Mesenchymal stem cell (in vitro differentiated cells and primary cell): ENCODE results near the gene RHOC. TPM values are rescaled to one million over a fixed set of nuclear protein-coding genes. Genes with fewer than 3 reads are reported as not detected.
A peak's percentile ranks its signal among the peaks of the same experiment; 100 is the strongest.

Experiments used
- DNase-seq: peaks from one replicate; pipeline ENCODE4 v3.0.0-alpha.2; 2013
- H2AFZ ChIP-seq: one replicate; pipeline ENCODE4 v1.6.1; 2013; ENCODE audit warnings: low read depth, mild to moderate bottlenecking, control low read depth, inconsistent platforms, low read length, moderate library complexity
- H2AK5ac ChIP-seq: 2 replicates; pipeline ENCODE4 v1.6.1; 2013; ENCODE audit warnings: low read length, moderate library complexity, mild to moderate bottlenecking, inconsistent platforms; ENCODE audit not compliant: severe bottlenecking
- H2BK120ac ChIP-seq: one replicate; pipeline ENCODE4 v1.6.1; 2013; ENCODE audit warnings: low read depth, mild to moderate bottlenecking, inconsistent platforms, low read length, moderate library complexity
- H2BK12ac ChIP-seq, 2 experiments: one replicate each; pipeline ENCODE4 v1.6.1; 2013; ENCODE audit warnings: inconsistent platforms in 2 of 2, low read length in 2 of 2, mild to moderate bottlenecking in 2 of 2, moderate library complexity in 2 of 2, control low read depth in 1 of 2
- H2BK15ac ChIP-seq: one replicate; pipeline ENCODE4 v1.6.1; 2013; ENCODE audit warnings: mild to moderate bottlenecking, low read depth, inconsistent platforms; ENCODE audit not compliant: poor library complexity, severe bottlenecking
- H2BK5ac ChIP-seq: 2 replicates; pipeline ENCODE4 v1.6.1; 2013; ENCODE audit warnings: low read depth, mild to moderate bottlenecking, low read length, control low read depth, inconsistent platforms; ENCODE audit not compliant: poor library complexity, severe bottlenecking
- H3K14ac ChIP-seq, 2 experiments: one replicate each; pipeline ENCODE4 v1.6.1; 2013; ENCODE audit warnings: inconsistent platforms in 2 of 2, low read length in 2 of 2, control low read depth in 1 of 2, mild to moderate bottlenecking in 1 of 2, moderate library complexity in 1 of 2
- H3K18ac ChIP-seq, 2 experiments: one replicate each; pipeline ENCODE4 v1.6.1; 2013; ENCODE audit warnings: inconsistent platforms in 2 of 2, low read length in 2 of 2, control low read depth in 1 of 2, low read depth in 1 of 2, mild to moderate bottlenecking in 1 of 2
- H3K23ac ChIP-seq, 2 experiments: one replicate each; pipeline ENCODE4 v1.6.1; 2013; ENCODE audit warnings: inconsistent platforms in 2 of 2, low read length in 2 of 2, mild to moderate bottlenecking in 2 of 2, moderate library complexity in 2 of 2, control low read depth in 1 of 2
- H3K27ac ChIP-seq: 2 replicates; pipeline ENCODE4 v1.5.1; 2013; ENCODE audit warnings: mild to moderate bottlenecking, moderate library complexity, low read length, control low read depth, inconsistent platforms; ENCODE audit not compliant: poor library complexity, severe bottlenecking
- H3K27me3 ChIP-seq, 2 experiments: 2 replicates each; pipeline versions ENCODE4 v1.6.1 to v1.7.0; 2013; ENCODE audit warnings: low read length in 2 of 2, mild to moderate bottlenecking in 2 of 2, moderate library complexity in 2 of 2, control low read depth in 1 of 2, inconsistent platforms in 1 of 2; ENCODE audit not compliant: control insufficient read depth in 1 of 2, insufficient read depth in 1 of 2
- H3K36me3 ChIP-seq, 2 experiments: 2 replicates each; pipeline versions ENCODE4 v1.6.1 to v1.7.0; 2013; ENCODE audit warnings: low read length in 2 of 2, control low read depth in 1 of 2, inconsistent platforms in 1 of 2, low read depth in 1 of 2, mild to moderate bottlenecking in 1 of 2; ENCODE audit not compliant: insufficient read depth in 2 of 2, control insufficient read depth in 1 of 2
- H3K4ac ChIP-seq, 2 experiments: one replicate each; pipeline ENCODE4 v1.6.1; 2013; ENCODE audit warnings: inconsistent platforms in 2 of 2, low read length in 2 of 2, mild to moderate bottlenecking in 2 of 2, moderate library complexity in 2 of 2, control low read depth in 1 of 2, low read depth in 1 of 2
- H3K4me1 ChIP-seq: 2 replicates; pipeline ENCODE4 v1.6.1; 2013; ENCODE audit warnings: low read depth, low read length, control low read depth; ENCODE audit not compliant: control insufficient read depth, insufficient read depth
- H3K4me2 ChIP-seq: 2 replicates; pipeline ENCODE4 v1.6.1; 2013; ENCODE audit warnings: low read length, mild to moderate bottlenecking, inconsistent platforms; ENCODE audit not compliant: poor library complexity, severe bottlenecking
- H3K4me3 ChIP-seq, 2 experiments: 2 replicates each; pipeline versions ENCODE4 v1.5.1 to v1.7.0; 2013; ENCODE audit warnings: low read length in 2 of 2, mild to moderate bottlenecking in 2 of 2, control low read depth in 1 of 2, low read depth in 1 of 2; ENCODE audit not compliant: insufficient read depth in 1 of 2
- H3K79me1 ChIP-seq: replicated peaks from 2 replicates; pipeline ENCODE4 v1.6.1; 2013; ENCODE audit warnings: mild to moderate bottlenecking, control low read depth, low read length, inconsistent platforms; ENCODE audit not compliant: poor library complexity, severe bottlenecking
- H3K9ac ChIP-seq: 2 replicates; pipeline ENCODE4 v1.7.0; 2013; ENCODE audit warnings: mild to moderate bottlenecking, low read length, moderate library complexity
- H3K9me3 ChIP-seq: 2 replicates; pipeline ENCODE4 v1.7.0; 2013; ENCODE audit warnings: mild to moderate bottlenecking, low read length; ENCODE audit not compliant: control insufficient read depth
- H4K8ac ChIP-seq: one replicate; pipeline ENCODE4 v1.6.1; 2013; ENCODE audit warnings: inconsistent platforms, mild to moderate bottlenecking, low read length, moderate library complexity
- H4K91ac ChIP-seq: one replicate; pipeline ENCODE4 v1.6.1; 2013; ENCODE audit warnings: mild to moderate bottlenecking, low read length, inconsistent platforms
- WGBS: methylation state at CpG from one replicate; pipeline ENCODE4 v1.1.7; 2013; ENCODE audit warnings: mixed read lengths; 5-methylcytosine and 5-hydroxymethylcytosine counted together
- polyA plus RNA-seq, 2 experiments: library from polyadenylated mRNA; stranded (reverse); fragments of 200-250 nt; gene quantifications; one replicate each; pipeline ENCODE4 v1.2.3, GENCODE V29; 2013

The RHOC gene
- polyA plus RNA-seq (2013, experiment 1 of 2): 509 TPM
- polyA plus RNA-seq (2013, experiment 2 of 2): 495 TPM

GRCh38 chr1:112706505-112707220 is at the start of gene RHOC:
Gene RHOC (minus strand): TSS chr1:112707127. CDS start chr1:112703799, 3,328 bp downstream.
- H3K9ac ChIP-seq: peak within 1 kb of the TSS; percentile 88
- H3K36me3 ChIP-seq: peaks cover 23 to 36% of the 10 kb centered on the region in 2 experiments
- H2AFZ ChIP-seq: peak within 1 kb of the TSS; percentile 18
- peaks cover 1% of the 10 kb centered on the region for H3K79me1 ChIP-seq
- peaks cover 34% of the 10 kb centered on the region for H3K4me1 ChIP-seq
- peak within 1 kb of the TSS; percentile 25 to 81 for H3K23ac ChIP-seq
- peak within 1 kb of the TSS in 1 of 2 experiments; percentile 89 for H3K14ac ChIP-seq
- 0% methylated on average over 31 of the region's 61 CpGs for WGBS
- H3K27ac ChIP-seq: peak within 1 kb of the TSS; percentile 82
- peak within 1 kb of the TSS; percentile 87 to 92 for H3K4ac ChIP-seq
- H3K27me3 ChIP-seq: no peaks in the 10 kb centered on the region
- peak within 1 kb of the TSS; percentile 92 to 94 for H3K18ac ChIP-seq
- peak within 1 kb of the TSS; percentile 97 for H2BK15ac ChIP-seq
- H2BK5ac ChIP-seq: peak within 1 kb of the TSS; percentile 91
- H4K91ac ChIP-seq: peak within 1 kb of the TSS; percentile 83
- H4K8ac ChIP-seq: peak within 1 kb of the TSS; percentile 69
- peak within 1 kb of the TSS; percentile 71 for H3K4me2 ChIP-seq
- H2BK12ac ChIP-seq: peak within 1 kb of the TSS; percentile 59 to 81
- H2BK120ac ChIP-seq: peak within 1 kb of the TSS; percentile 90
- peak within 1 kb of the TSS; percentile 46 for H2AK5ac ChIP-seq
- peak within 1 kb of the TSS; percentile 82 to 90 for H3K4me3 ChIP-seq
- peak; percentile 52 for DNase-seq
- H3K9me3 ChIP-seq: no peaks in the 10 kb centered on the region

GRCh38 chr1:112754116-112754628 is 47.2 kb upstream of the RHOC start:
- no peak overlapping the region for H2AFZ ChIP-seq
- no peak overlapping the region for H3K18ac ChIP-seq
- H4K8ac ChIP-seq: no peak overlapping the region
- H3K4me2 ChIP-seq: no peak overlapping the region
- H2BK12ac ChIP-seq: no peak overlapping the region
- H3K14ac ChIP-seq: no peak overlapping the region
- H3K23ac ChIP-seq: no peak overlapping the region
- H3K79me1 ChIP-seq: no peaks in the 10 kb centered on the region
- 0% methylated on average over 1 of the region's 1 CpG for WGBS
- peaks cover 3% of the 10 kb centered on the region for H3K4me1 ChIP-seq
- no peaks in the 10 kb centered on the region for H3K36me3 ChIP-seq
- no peak overlapping the region for H2BK5ac ChIP-seq
- no peak overlapping the region for H3K9ac ChIP-seq
- no peak overlapping the region for H4K91ac ChIP-seq
- no peaks in the 10 kb centered on the region for H3K9me3 ChIP-seq
- H3K4me3 ChIP-seq: no peak overlapping the region
- no peak overlapping the region for H3K4ac ChIP-seq
- no peak overlapping the region for H3K27ac ChIP-seq
- H2BK15ac ChIP-seq: no peak overlapping the region
- no peak overlapping the region for H2AK5ac ChIP-seq
- no peak for DNase-seq
- no peak overlapping the region for H2BK120ac ChIP-seq
- H3K27me3 ChIP-seq: peaks cover 3 to 12% of the 10 kb centered on the region in 2 experiments

- H3K27ac ChIP-seq: no peak overlapping the region
- H3K4ac ChIP-seq: no peak overlapping the region
- H3K4me1 ChIP-seq: peaks cover 8% of the 10 kb centered on the region
- no peaks in the 10 kb centered on the region for H3K9me3 ChIP-seq
- WGBS: 94% methylated on average over 12 of the region's 12 CpGs
- H3K36me3 ChIP-seq: no peaks in the 10 kb centered on the region
- no peak overlapping the region for H3K18ac ChIP-seq
- H2AFZ ChIP-seq: no peak overlapping the region
- H4K8ac ChIP-seq: no peak overlapping the region
- no peak overlapping the region for H2BK15ac ChIP-seq
- no peak overlapping the region for H2BK12ac ChIP-seq
- peaks cover 0 to 14% of the 10 kb centered on the region in 2 experiments for H3K27me3 ChIP-seq
- no peak overlapping the region for H2BK5ac ChIP-seq
- H2AK5ac ChIP-seq: no peak overlapping the region
- H3K14ac ChIP-seq: no peak overlapping the region
- H3K23ac ChIP-seq: no peak overlapping the region
- H3K4me2 ChIP-seq: no peak overlapping the region
- no peak overlapping the region for H3K4me3 ChIP-seq
- no peak overlapping the region for H3K9ac ChIP-seq
- DNase-seq: no peak
- no peak overlapping the region for H2BK120ac ChIP-seq
- no peaks in the 10 kb centered on the region for H3K79me1 ChIP-seq
- H4K91ac ChIP-seq: no peak overlapping the region
These were observed 41.5 kb upstream of the RHOC start for GRCh38 chr1:112748396-112748795.

GRCh38 chr1:112744009-112744578 is 37.2 kb upstream of the RHOC start:
- Histone ChIP-seq H3K27me3 (peaks cover 0 to 15% of the 10 kb centered on the region in 2 experiments), H3K18ac (no peak overlapping the region), H3K4me1 (peaks cover 8% of the 10 kb centered on the region), H3K4me3 (peak overlapping the region in 1 of 2 experiments; percentile 72), H4K8ac (peak overlapping the region; percentile 17), H2BK120ac (no peak overlapping the region), H4K91ac (no peak overlapping the region), H3K79me1 (no peaks in the 10 kb centered on the region), H3K27ac (no peak overlapping the region), H2BK15ac (no peak overlapping the region), H2AK5ac (no peak overlapping the region), H3K4ac (no peak overlapping the region), H2BK12ac (no peak overlapping the region), H2AFZ (peak overlapping the region; percentile 51), H3K4me2 (peak overlapping the region; percentile 38), H3K23ac (no peak overlapping the region), H2BK5ac (no peak overlapping the region), H3K9ac (peak overlapping the region; percentile 55), H3K9me3 (peaks cover 2% of the 10 kb centered on the region), H3K14ac (no peak overlapping the region), H3K36me3 (no peaks in the 10 kb centered on the region)
- 11% methylated on average over 56 of the region's 58 CpGs for WGBS
- DNase-seq: peak; percentile 44
